Measurements from ENCODE around the gene ABCC5.
A peak's percentile ranks its signal among the peaks of the same experiment; 100 is the strongest.
"Not testable (repeated sequence)": the region's sequence is repeated elsewhere in the genome, so short reads cannot be mapped to it uniquely, and the experiment has no call there.

The ABCC5 gene

DNA sequence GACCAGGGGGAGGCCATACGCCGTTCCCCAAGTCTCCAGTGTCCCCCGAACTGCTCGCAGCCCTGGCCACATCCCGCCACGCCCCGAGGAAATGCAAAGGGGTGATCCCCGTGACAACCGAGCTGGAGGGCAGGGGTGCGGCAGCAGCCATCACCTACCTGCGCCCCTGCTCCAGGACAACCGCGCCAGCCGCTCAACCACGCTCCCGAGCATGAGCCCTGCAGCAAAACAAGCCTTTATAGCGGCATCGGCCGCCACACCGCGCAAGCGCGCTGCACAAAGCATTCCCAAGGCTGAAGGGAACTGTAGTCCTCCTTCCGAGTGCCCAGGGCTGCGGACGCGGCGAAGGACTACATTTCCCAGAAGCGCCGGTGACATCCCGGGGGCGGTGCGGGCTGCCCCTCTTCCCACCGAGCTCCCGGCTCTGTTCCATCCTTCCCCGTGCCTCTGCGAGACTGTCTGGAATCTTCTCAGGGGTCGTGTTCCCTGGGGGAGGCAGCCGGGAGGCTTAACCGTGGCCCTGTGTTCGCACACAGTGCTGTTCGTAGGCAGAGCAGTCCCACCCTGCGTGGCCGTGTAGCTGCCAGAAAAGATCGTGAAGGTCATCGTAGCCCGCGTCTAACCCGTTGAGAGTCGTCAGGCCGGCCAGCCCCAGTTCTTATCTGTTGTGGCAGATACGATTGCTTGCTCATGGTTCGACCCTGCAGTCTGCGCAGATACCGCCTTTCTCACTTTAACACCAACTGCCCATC lies at the start of gene ABCC5:
Gene ABCC5 (minus strand): TSS at position 213 of the 752 bp plus-strand sequence. CDS start 3,492 bp downstream, outside the sequence.
- DNase-seq (ENCODE audit: low spot score), result peak; percentile 95

DNA sequence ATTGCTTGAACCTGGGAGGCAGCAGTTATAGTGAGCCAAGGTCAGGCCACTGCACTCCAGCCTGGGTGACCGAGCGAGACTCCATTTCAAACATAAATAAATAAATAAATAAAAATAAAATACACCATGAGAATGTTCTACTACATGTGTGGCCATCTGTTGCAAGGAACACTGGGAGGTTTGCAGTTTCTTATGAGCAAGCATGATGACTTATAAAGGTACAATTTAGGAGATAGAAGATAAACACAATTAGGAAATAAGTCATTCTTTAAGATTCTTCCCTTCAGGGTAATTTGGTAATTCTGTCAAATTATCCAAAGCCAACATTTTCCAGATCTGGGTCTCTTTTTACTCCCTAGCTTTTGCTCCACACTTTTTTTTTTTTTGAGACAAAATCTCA lies 48.5 kb upstream of the ABCC5 start:
- no peak for DNase-seq (ENCODE audit: low spot score)

DNA sequence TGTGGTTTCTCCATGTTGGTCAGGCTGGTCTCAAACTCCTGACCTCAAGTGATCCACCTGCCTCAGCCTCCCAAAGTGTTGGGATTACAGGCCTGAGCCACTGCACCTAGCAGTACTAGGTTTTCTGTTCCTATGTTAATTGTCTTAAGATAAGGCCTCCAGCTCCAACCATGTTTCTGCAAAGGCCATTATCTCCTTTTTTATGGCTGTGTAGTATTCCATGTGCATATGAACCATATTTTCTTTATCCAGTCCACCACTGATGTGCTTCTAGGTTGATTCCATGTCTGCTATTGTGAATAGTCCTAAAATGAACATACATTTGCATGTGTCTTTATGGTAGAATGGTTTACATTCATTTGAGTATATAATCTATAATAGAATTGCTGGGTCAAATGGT lies 45.0 kb upstream of the ABCC5 start:
- no peak for DNase-seq (ENCODE audit: low spot score)

DNA sequence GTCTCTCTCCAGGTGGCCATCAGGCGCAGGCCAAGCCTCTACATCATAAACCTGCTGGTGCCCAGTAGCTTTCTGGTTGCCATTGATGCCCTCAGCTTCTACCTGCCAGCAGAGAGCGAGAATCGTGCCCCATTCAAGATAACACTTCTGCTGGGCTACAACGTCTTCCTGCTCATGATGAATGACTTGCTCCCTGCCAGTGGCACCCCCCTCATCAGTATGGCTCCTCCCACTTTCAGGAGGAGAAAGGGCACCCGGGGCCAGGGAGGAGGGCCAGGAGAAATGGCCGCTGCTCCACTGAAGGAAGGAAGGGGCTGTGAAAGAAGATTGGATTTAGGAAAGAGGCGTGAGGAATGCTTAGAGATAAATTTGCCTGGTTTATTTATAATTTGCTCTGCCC lies 41.7 kb upstream of the ABCC5 start:
- no peak for DNase-seq (ENCODE audit: low spot score)

DNA sequence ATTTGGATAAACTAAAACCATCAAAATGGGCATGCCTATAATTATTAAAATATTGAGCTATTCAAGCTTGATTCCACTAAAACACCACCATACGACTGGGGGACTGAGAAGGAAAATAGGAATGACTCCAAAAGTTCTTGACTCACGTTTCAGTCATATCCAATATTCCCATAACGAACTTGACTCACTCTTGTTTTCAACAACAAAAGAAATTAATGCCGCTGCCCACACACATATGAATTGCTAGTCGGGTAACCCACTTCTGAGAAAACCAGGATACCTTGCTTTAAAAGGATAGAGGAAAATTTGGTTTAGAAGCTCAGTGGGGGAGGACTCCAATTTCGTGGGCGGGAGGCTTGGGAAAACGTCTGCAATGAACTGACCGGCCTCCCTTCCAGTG lies 40.3 kb upstream of the ABCC5 start:
- DNase-seq (ENCODE audit: low spot score), result no peak

DNA sequence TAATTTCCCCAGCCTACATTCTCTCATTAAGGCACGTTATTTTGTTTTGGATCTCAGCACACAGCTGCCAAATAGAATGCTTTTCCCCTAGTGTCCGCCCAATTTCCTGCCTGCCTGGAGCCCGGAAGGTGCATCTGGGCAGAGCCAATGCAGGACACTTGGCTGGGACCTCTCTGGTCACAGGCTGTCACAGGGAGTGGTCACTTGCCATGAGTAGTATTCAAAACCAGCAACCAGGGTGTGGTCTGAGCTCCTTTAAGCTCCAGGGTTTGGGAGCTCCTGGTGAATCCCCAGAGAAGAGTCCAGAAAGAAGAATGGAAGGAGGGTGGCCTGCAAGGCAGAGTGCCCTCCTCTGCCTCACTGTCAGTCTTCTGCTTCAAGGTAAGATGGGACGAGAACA lies 35.1 kb upstream of the ABCC5 start, which contains the start of gene HTR3C:
Gene HTR3C (plus strand): TSS at position 281 of the 400 bp plus-strand sequence. CDS start 34 bp downstream, at position 315.
- no peak for DNase-seq (ENCODE audit: low spot score)

DNA sequence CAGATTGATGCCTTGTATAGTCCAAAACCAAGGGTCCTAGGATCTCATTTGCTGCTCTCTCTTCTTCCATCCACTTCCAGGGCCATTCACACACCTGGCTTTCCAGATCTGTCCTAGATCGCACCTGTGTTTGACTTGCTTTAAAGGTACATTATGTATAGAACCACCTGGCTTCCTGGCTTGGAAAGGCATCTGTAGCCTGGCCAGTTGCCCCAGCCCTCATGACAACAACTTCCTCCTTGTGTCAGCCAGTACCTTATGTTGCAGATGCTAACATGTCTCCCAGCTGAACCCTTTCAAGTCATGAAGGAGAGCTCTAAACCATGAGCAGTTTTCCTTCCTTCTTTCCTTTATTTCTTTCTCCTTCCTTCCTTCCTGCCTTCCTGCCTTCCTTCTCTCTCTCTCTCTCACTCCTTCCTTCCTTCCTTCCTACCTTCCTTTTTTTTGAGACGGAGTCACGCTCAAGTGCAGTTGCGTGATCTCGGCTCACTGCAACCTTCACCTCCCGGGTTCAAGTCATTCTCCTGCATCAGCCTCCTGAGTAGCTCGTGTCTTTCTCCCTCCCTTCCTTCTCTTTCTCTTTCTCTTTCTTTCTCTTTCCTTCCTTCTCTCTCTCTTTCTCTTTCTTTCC lies 32.6 kb upstream of the ABCC5 start:
- no peak for DNase-seq (ENCODE audit: low spot score)

DNA sequence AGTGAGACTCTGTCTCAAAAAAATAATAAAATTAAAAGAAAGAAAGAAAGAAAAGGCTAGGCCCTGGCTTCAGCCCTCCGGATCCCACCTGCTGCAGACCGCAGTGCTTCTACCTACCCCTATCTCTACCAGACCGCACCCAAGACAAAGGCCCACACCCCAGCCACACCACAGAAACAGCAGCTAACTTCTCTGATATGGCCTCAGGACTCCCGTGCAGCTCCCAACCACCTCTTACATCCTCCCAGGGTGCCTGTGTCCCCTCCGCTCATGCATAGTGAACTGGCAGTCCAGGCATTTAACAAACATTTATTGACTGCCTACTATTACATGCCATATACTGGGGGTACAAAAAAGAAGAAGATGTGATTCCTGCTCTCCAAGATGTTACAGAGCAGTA lies 28.3 kb upstream of the ABCC5 start:
- no peak for DNase-seq (ENCODE audit: low spot score)

DNA sequence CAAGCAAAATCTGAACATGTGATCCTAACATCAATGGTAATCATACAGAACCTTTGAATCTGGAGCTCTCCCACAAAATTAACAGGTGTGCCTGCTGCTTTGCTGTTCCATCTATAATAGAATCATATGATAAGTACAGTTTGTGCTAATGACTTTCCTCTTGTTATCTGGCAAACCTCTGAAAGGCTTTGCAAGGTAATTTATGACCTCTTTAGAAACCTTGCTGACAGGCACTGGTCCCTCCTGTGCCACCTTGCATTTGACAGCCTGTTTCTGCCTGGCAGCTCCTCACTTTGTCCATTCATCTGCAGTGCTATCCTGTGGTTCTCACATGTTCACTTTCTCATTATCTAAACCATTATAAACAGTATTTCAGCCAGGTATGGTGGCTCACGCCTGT lies 24.9 kb upstream of the ABCC5 start:
- DNase-seq (ENCODE audit: low spot score), result no peak

DNA sequence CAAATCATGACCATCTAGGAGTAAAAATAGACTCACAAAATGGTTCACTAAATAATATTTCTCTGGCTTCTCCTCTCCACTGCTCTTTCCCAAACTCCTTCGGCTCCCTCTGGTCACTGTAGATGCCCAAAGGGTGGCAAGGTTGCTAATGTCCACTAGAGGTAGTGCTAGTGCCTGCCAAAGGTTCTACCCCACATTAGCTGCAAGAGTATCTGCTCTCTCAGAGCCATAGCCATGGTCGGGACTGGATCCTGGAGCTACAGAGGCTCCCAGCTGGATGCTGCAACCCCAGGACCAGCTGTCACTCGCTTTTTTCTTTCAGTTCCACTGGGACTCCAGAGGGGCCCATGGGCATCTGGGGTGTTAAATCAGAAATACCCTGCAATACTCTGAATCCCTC lies 22.3 kb upstream of the ABCC5 start:
- no peak for DNase-seq (ENCODE audit: low spot score)

DNA sequence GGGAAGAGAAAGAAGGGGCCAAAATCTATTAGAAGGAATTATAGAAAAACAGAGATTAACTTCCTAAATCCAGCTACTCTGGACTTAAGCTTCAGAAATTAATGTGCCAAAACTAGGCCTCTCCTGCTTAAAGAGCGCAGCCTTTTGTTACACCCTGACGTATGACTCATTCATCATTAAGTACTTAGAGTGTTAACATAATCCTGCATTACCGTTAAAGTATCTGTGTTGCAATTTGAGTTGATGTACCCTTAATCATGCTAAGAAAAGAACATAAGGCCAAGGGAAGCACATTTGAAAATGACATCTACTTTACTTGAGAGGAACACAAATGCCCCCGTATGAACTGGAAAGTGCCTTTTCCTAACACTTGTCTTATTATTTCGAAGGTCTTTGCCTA lies 21.7 kb upstream of the ABCC5 start:
- peak; percentile 66 for DNase-seq (ENCODE audit: low spot score)

DNA sequence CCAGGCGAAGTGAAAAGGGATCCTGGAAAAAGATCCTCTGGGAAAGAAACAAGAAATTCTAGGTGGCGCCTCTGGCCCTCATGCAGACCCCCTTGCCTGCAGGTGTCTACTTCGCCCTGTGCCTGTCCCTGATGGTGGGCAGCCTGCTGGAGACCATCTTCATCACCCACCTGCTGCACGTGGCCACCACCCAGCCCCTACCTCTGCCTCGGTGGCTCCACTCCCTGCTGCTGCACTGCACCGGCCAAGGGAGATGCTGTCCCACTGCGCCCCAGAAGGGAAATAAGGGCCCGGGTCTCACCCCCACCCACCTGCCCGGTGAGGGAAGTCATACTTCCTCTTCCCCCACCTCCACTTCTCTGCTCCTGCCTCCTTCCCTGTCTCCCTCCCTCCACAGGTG lies 20.6 kb upstream of the ABCC5 start:
- not testable (repeated sequence) for DNase-seq (ENCODE audit: low spot score)

DNA sequence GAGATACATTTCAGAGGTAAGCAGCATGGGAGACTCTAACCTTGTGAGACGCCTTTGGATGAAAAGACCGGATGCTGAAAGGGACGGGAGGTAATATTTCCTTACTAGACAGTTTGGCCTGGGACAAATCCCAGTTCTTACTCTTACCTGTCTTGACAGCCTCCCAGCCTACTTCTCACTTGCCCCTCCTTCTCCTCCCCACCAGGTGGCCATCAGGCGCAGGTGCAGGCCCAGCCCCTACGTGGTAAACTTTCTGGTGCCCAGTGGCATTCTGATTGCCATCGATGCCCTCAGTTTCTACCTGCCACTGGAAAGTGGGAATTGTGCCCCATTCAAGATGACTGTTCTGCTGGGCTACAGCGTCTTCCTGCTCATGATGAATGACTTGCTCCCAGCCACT lies 20.1 kb upstream of the ABCC5 start:
- DNase-seq (ENCODE audit: low spot score), result no peak

DNA sequence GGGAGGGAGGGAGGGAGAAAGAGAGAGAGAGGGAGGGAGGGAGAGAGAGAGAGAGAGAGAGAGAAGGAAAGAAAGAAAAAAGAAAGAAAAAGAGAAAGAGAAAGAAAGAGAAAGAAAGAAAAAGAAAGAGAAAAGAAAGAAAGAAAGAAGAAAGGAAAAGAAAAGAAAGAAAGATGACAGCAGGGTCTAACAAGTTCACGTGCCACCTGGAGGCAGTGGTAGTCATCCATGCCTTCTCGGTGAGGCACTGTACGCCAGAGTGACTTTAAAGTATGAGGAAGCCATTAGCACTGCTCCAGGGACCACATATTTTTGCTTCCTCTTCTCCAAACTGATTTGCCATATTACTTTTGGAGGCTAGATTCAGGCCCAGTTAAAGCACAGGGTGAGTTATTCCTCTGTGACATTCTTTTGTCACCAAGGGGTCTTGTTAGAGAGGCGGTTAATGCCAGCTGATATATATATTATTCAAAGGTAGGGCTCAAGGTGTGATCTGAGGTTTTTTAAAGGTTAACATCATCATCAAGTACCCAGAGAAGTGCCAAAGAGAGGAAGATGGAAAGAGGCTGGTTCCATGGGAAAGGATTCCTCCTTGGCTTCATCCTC lies 13.6 kb upstream of the ABCC5 start, which contains the start of gene HTR3D:
Gene HTR3D (plus strand): TSS at position 556 of the 606 bp plus-strand sequence. CDS start 0 bp downstream, at position 556.
- DNase-seq (ENCODE audit: low spot score), result no peak

DNA sequence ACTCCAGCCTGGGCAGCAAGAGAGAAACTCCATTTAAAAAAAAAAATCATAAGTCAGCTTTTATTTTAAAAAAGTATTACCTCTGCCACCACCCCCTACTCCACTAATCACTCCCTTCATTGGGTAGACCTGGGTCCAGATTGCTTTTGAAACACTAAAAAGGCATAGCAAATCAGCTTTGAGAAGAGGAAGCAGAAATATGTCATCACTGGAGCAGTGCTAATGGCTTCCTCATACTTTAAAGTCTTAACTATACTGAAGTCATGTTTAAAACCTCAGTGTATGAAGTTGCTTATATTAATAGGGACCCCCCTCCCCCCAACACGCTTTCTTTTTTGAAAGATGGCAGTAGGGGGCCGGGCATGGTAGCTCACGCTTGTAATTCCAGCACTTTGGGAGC lies 12.9 kb upstream of the ABCC5 start:
- no peak for DNase-seq (ENCODE audit: low spot score)

DNA sequence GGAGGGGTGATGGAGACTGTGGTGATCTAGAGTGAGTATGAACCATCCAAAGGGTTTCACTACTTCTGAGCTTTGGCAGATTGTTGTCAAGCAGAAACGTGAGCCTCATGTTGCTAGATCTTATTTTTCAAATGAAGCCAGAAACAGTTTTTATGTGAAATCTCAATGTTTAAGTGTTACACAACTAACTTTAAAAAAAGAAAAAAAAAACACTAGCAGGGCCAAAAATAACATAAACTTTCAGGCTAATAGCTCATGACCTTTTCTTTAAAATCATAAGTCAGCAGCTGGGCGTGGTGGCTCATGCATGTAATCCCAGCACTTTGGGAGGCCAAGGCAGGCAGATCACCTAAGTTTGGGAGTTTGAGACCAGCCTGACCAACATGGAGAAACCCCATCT lies 11.8 kb upstream of the ABCC5 start:
- DNase-seq (ENCODE audit: low spot score), result no peak

DNA sequence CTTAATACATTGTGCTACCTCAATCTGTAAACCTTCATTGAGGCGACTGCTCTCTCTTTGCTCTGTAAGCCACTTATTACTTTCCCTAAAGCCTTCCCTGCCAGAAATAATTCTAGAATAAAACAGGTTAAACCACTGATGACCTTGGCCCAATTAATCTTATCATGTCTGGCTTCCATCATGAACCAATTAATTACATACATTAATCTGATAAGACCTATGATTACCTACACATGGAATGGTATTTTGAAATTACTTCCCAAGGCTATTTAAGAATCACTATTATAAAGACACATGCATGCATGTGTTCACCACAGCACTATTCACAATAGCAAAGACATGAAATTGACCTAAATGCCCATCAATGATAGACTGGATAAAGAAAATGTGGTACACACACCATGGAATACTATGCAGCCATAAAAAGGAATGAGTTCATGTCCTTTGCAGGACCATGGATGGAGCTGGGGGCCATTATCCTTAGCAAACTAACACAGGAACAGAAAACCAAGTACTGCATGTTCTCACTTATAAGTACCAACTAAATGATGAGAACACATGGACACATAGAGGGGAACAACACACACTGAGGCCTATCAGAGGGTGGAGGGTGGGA lies 10.7 kb upstream of the ABCC5 start:
- not testable (repeated sequence) for DNase-seq (ENCODE audit: low spot score)

DNA sequence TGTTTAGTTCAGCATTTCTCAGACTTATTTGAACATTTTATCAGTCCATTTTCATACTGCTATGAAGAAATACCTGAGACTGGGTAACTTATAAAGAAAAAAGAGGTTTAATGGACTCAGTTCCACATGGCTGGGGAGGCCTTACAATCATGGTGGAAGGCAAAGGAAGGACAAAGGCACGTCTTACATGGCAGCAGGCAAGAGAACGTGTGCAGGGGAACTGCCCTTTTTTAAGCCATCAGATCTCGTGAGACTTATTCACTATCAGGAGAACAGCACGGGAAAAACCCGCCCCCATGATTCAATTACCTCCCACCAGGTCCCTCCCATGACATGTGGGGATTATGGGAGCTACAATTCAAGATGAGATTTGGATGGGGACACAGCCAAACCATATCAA lies 7.6 kb upstream of the ABCC5 start:
- not testable (repeated sequence) for DNase-seq (ENCODE audit: low spot score)

DNA sequence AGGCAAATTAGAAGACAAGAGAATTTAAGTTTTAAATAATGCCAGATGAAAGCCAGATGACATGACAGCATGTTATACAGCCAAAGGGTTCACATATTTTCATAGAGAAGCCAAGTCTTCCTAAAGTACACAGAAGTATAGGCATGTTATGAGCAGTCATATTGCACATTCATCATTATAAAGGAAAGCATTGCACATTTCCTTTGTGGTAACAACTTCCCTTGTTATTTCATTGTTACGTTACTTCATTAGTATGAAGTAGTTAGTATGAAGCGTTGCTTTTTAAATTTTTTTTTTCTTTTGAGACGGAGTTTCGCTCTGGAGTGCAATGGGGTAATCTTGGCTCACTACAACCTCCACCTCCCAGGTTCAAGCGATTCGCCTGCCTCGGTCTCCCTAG lies 4.6 kb upstream of the ABCC5 start:
- no peak for DNase-seq (ENCODE audit: low spot score)

DNA sequence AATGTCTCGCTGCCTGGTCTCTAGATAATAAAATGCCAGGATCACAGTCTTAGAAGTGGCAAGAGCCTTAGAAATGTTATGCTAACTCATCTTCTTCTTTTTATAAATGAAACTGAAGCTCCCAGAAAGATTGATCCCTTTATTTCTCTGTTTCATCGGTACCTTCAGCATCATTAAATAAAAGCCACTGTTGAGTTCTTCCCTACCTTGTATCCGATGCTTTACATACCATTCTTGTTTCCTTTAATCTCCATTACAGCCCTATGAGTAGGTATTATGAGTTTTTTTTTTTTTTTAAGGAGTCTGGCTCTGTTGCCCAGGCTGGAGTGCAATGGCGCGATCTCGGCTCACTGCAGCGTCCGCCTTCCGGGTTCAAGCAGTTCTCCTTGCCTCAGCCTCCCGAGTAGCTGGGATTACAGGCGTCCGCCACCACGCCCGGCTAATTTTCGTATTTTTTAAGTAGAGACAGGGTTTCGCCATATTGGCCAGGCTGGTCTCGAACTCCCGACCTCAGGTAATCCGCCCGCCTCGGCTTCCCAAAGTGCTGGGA lies 815 bp upstream of the ABCC5 start:
- DNase-seq (ENCODE audit: low spot score), result no peak

DNA sequence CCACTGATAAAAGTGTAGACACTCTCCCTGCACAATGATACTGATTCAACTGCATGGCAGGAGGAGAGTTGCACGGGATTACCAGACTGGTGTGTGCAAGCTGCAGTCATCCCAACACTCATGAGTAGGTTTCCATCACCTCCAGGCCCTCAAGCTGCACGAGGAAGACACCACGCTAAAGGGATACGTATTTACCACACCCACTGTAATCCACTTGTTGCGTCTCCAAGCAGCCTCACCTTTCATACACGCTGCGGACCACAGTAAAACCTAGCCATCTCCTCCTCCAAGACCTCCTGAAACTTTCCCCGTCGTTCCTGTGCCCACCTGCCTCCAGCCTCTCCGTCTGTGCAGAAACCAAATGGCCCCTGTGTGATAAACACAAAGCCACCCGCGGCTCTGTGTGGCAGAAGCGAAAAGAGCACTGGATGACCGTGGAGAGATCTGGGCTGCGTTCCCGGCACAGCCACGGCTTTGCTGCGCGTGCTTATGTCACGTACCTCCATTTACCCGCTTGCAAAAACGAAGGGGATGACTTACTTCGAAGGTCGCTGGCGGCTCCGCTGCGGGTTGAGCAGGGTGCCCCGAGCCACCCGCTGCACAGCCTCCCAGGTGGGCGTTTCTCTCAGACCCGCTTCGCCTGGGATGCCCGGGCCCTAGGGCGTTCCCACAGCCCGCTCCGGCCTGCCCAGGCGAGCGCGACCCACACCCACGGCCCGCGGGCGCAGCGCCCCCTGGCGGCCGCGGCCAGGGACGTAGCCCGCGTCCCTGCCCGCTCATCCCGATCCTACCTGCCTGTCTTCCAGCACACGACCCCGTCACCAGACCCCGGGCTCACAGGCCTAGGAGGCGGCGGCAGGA lies 643 bp downstream of the ABCC5 start:
- peak; percentile 64 for DNase-seq (ENCODE audit: low spot score)

Data from putamen (tissue), 1 donor.